Activated T-helper 2 cell treated with anti-CD3 and anti-CD28 coated beads, Interferon-gamma antibody, Interleukin-2, Interleukin-4, amounts not matched to agents 10 μg/mL and 5 μg/mL and 100 μg/mL, durations not matched to agents 14 hours and 24 hours and 36 hours (primary cell): ENCODE data around the gene FAM118A. TPM values are rescaled to one million over a fixed set of nuclear protein-coding genes. Genes with fewer than 3 reads are reported as not detected.
"Not testable (repeated sequence)": the region's sequence is repeated elsewhere in the genome, so short reads cannot be mapped to it uniquely, and the experiment has no call there.

Experiments
- DNase-seq: peaks from one replicate; pipeline ENCODE4 v3.0.0; 2021; ENCODE audit warnings: low spot score
- H3K27ac Mint-ChIP-seq: one replicate; pipeline ENCODE4 v1.8.0; 2021; ENCODE audit warnings: mixed read lengths
- H3K27me3 Mint-ChIP-seq: one replicate; pipeline ENCODE4 v1.8.0; 2021; ENCODE audit warnings: low read depth, mixed read lengths
- H3K36me3 Mint-ChIP-seq: one replicate; pipeline ENCODE4 v1.8.0; 2021; ENCODE audit warnings: low read depth, mixed read lengths
- H3K4me1 Mint-ChIP-seq: one replicate; pipeline ENCODE4 v1.8.0; 2021; ENCODE audit warnings: low read depth, mixed read lengths
- H3K4me3 Mint-ChIP-seq: one replicate; pipeline ENCODE4 v1.8.0; 2021; ENCODE audit warnings: low read depth, mild to moderate bottlenecking, moderate library complexity, mixed read lengths
- H3K9me3 Mint-ChIP-seq: one replicate; pipeline ENCODE4 v1.8.0; 2021; ENCODE audit warnings: mixed read lengths
- intact Hi-C: fragments of 100-400 bp; cut with micrococcal nuclease; formaldehyde crosslinking; loops from one replicate; pipeline ENCODE4 v1.15.1; 2023
- total RNA-seq: library from RNA; stranded (reverse); gene quantifications from 2 replicates; pipeline ENCODE4 v1.2.3, GENCODE V29; 2022

Gene FAM118A
- total RNA-seq, 1 donor from 2014 or later = 30.7 TPM

GRCh38 chr22:45271667-45272201 is 38.0 kb upstream of the FAM118A start:
- no peak overlapping the region for H3K27ac Mint-ChIP-seq
- peaks cover 19% of the 10 kb centered on the region for H3K27me3 Mint-ChIP-seq
- no peaks in the 10 kb centered on the region for H3K36me3 Mint-ChIP-seq
- no peaks in the 10 kb centered on the region for H3K9me3 Mint-ChIP-seq
- peaks cover 5% of the 10 kb centered on the region for H3K4me1 Mint-ChIP-seq
- H3K4me3 Mint-ChIP-seq = no peak overlapping the region
- intact Hi-C loops = no loop called here
- no peak for DNase-seq

- no peak overlapping the region for H3K4me3 Mint-ChIP-seq
Observed at GRCh38 chr22:45272498-45272897, 37.2 kb upstream of the FAM118A start.

GRCh38 chr22:45273452-45274075 is 36.2 kb upstream of the FAM118A start:
- no peaks in the 10 kb centered on the region for H3K36me3 Mint-ChIP-seq
- peaks cover 5% of the 10 kb centered on the region for H3K4me1 Mint-ChIP-seq
- no peaks in the 10 kb centered on the region for H3K9me3 Mint-ChIP-seq
- H3K27me3 Mint-ChIP-seq = peaks cover 15% of the 10 kb centered on the region
- no peak for DNase-seq
- no peak overlapping the region for H3K4me3 Mint-ChIP-seq
- no peak overlapping the region for H3K27ac Mint-ChIP-seq
- intact Hi-C loops = no loop called here

More at GRCh38 chr22:45272498-45272897, 37.2 kb upstream of the FAM118A start:
- intact Hi-C loops = no loop called here
- Mint-ChIP-seq H3K36me3 (no peaks in the 10 kb centered on the region), H3K4me1 (peaks cover 5% of the 10 kb centered on the region), H3K9me3 (no peaks in the 10 kb centered on the region), H3K27ac (no peak overlapping the region), H3K27me3 (peaks cover 16% of the 10 kb centered on the region)
- no peak for DNase-seq

- H3K9me3 Mint-ChIP-seq = no peaks in the 10 kb centered on the region
- intact Hi-C loops = no loop called here
- no peak overlapping the region for H3K4me3 Mint-ChIP-seq
- H3K27ac Mint-ChIP-seq = no peak overlapping the region
- peaks cover 3% of the 10 kb centered on the region for H3K4me1 Mint-ChIP-seq
- peaks cover 9% of the 10 kb centered on the region for H3K27me3 Mint-ChIP-seq
- H3K36me3 Mint-ChIP-seq = no peaks in the 10 kb centered on the region
- no peak for DNase-seq
Observed at GRCh38 chr22:45276507-45277105, 33.1 kb upstream of the FAM118A start.

DNA sequence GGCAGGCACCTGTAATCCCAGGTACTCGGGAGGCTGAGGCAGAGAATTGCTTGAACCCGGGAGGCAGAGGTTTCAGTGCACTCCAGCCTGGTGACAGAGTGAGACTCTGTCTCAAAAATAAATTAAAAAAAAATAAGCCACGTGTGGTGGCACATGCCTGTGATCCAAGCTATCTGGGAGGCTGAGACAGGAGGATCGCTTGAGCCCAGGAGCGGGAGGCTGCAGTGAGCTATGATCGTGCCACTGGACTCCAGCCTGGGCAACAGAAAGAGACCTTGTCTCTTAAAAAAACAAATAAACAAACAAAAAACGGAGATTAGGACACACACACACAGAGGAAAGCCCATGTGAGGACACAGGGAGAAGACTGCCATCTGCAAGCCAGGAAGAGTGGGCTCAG is 32.0 kb upstream of the FAM118A start:
- peaks cover 11% of the 10 kb centered on the region for H3K27me3 Mint-ChIP-seq
- H3K27ac Mint-ChIP-seq, DNase-seq, H3K4me3 Mint-ChIP-seq, H3K4me1 Mint-ChIP-seq, intact Hi-C loops, H3K36me3 Mint-ChIP-seq, H3K9me3 Mint-ChIP-seq: not testable (repeated sequence)

GRCh38 chr22:45278125-45278524 is 31.6 kb upstream of the FAM118A start:
- H3K36me3 Mint-ChIP-seq = no peaks in the 10 kb centered on the region
- no peak overlapping the region for H3K4me3 Mint-ChIP-seq
- H3K27me3 Mint-ChIP-seq = peaks cover 12% of the 10 kb centered on the region
- intact Hi-C loops = no loop called here
- H3K4me1 Mint-ChIP-seq = peaks cover 3% of the 10 kb centered on the region
- no peak overlapping the region for H3K27ac Mint-ChIP-seq
- no peaks in the 10 kb centered on the region for H3K9me3 Mint-ChIP-seq
- no peak for DNase-seq

- intact Hi-C loops = no loop called here
- H3K4me1 Mint-ChIP-seq = peaks cover 3% of the 10 kb centered on the region
Observed at GRCh38 chr22:45280587-45280980, 29.1 kb upstream of the FAM118A start.

DNA sequence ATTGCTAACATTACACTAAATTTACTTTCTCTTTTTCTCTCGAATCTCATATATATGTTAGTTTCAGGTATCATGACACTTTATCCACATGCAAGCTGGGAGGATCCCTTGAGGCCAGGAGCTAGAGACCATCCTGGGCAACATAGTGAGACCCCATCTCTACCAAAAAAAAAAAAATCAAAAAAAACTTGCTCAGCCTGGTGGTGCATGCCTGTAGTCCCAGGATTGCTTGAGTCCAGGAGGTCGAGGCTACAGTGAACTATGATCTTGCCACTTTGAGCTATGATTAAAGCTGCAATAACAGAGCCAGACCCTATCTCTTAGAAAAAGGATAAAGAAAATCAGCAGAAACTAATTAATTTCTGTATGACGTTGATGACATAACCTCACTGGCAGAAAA is 28.7 kb upstream of the FAM118A start:
- intact Hi-C loops = no loop called here
- no peak overlapping the region for H3K4me3 Mint-ChIP-seq
- no peaks in the 10 kb centered on the region for H3K36me3 Mint-ChIP-seq
- H3K27me3 Mint-ChIP-seq = peaks cover 28% of the 10 kb centered on the region
- H3K27ac Mint-ChIP-seq = no peak overlapping the region
- no peak for DNase-seq
- peaks cover 3% of the 10 kb centered on the region for H3K4me1 Mint-ChIP-seq
- H3K9me3 Mint-ChIP-seq = no peaks in the 10 kb centered on the region

More at GRCh38 chr22:45280587-45280980, 29.1 kb upstream of the FAM118A start:
- Mint-ChIP-seq H3K27me3 (peaks cover 25% of the 10 kb centered on the region), H3K4me3 (no peak overlapping the region), H3K9me3 (no peaks in the 10 kb centered on the region), H3K27ac (no peak overlapping the region), H3K36me3 (no peaks in the 10 kb centered on the region)
- DNase-seq = no peak

- intact Hi-C loops = no loop called here
- no peak within 1 kb of the TSS for H3K4me3 Mint-ChIP-seq
- peak; percentile 44 for DNase-seq
- no peaks in the 10 kb centered on the region for H3K36me3 Mint-ChIP-seq
- H3K4me1 Mint-ChIP-seq = peaks cover 3% of the 10 kb centered on the region
- no peak within 1 kb of the TSS for H3K27ac Mint-ChIP-seq
- H3K9me3 Mint-ChIP-seq = no peaks in the 10 kb centered on the region
- H3K27me3 Mint-ChIP-seq = peaks cover 36% of the 10 kb centered on the region
Observed at GRCh38 chr22:45284705-45285262, 24.9 kb upstream of the FAM118A start, which contains the start of gene UPK3A. Gene UPK3A, plus strand, starts transcription at chr22:45284949. Its CDS starts 65 bp downstream, at chr22:45285014.

DNA sequence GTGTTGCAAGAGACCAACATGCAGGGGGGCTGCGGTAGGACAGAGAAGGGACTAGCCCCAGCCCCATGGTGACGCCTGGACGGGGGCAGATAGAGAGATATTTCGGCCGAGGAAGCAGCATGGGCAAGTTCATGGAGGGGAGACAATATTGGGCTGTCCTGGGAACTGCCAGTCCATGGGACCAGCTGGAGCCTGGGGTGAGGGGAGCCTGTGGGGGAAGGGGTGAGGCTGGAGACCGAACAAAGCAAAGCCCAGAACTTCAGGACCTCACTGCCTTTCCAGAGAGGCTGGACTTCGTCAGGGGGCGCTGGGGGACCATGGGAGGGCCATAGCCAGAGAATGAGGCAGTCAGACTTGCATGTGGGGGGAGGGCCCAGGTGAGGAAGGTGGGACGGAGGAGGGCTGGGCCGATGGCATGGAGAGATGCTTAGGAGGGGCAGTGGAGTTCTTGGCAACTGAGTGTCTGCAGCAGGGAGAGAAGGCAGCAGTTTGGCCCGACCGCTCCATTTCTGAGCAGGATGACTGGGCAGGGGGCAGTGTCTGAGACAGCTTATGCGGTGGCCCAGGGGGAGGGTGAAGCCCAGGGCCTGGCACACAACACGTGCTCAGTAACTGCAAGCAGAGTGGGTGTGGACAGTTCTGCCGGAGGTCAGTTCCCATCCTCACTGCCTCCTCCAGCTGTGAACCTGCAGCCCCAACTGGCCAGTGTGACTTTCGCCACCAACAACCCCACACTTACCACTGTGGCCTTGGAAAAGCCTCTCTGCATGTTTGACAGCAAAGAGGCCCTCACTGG is 24.3 kb upstream of the FAM118A start:
- Mint-ChIP-seq H3K36me3 (no peaks in the 10 kb centered on the region), H3K4me3 (no peak overlapping the region), H3K9me3 (no peaks in the 10 kb centered on the region), H3K4me1 (peaks cover 3% of the 10 kb centered on the region), H3K27ac (no peak overlapping the region), H3K27me3 (peaks cover 36% of the 10 kb centered on the region)
- intact Hi-C loops = no loop called here
- no peak for DNase-seq

GRCh38 chr22:45286854-45287551 is 22.7 kb upstream of the FAM118A start:
- Mint-ChIP-seq H3K27ac (no peak overlapping the region), H3K9me3 (no peaks in the 10 kb centered on the region), H3K4me1 (no peaks in the 10 kb centered on the region), H3K27me3 (peaks cover 30% of the 10 kb centered on the region), H3K36me3 (no peaks in the 10 kb centered on the region), H3K4me3 (no peak overlapping the region)
- no peak for DNase-seq
- intact Hi-C loops = no loop called here

GRCh38 chr22:45290410-45290936 is 19.3 kb upstream of the FAM118A start:
- DNase-seq = no peak
- intact Hi-C loops = no loop called here
- no peak overlapping the region for H3K27ac Mint-ChIP-seq
- H3K4me1 Mint-ChIP-seq = no peaks in the 10 kb centered on the region
- H3K27me3 Mint-ChIP-seq = peaks cover 12% of the 10 kb centered on the region
- no peaks in the 10 kb centered on the region for H3K9me3 Mint-ChIP-seq
- no peaks in the 10 kb centered on the region for H3K36me3 Mint-ChIP-seq
- H3K4me3 Mint-ChIP-seq = no peak overlapping the region
